ENCODE results near the gene SLC25A34.
"Not testable (repeated sequence)": the region's sequence is repeated elsewhere in the genome, so short reads cannot be mapped to it uniquely, and the experiment has no call there.

Gene SLC25A34

GRCh38 chr1:15736038-15736891 lies at the start of gene SLC25A34:
Gene SLC25A34 (plus strand): TSS chr1:15736258. CDS start chr1:15736486, 228 bp downstream.
- no peak for FAIRE-seq

- FAIRE-seq = no peak
These were observed 48.6 kb upstream of the SLC25A34 start for GRCh38 chr1:15687446-15687845.

- no peak for FAIRE-seq
These were observed 45.7 kb upstream of the SLC25A34 start for GRCh38 chr1:15690317-15690716.

GRCh38 chr1:15691434-15692032 lies 44.5 kb upstream of the SLC25A34 start:
- FAIRE-seq = no peak

- no peak for FAIRE-seq
These were observed 43.9 kb upstream of the SLC25A34 start for GRCh38 chr1:15692121-15692682.

- no peak for FAIRE-seq
These were observed 42.7 kb upstream of the SLC25A34 start for GRCh38 chr1:15693371-15693770.

- no peak for FAIRE-seq
These were observed 39.0 kb upstream of the SLC25A34 start for GRCh38 chr1:15696956-15697521.

- FAIRE-seq = no peak
These were observed 37.9 kb upstream of the SLC25A34 start for GRCh38 chr1:15698201-15698600.

- not testable (repeated sequence) for FAIRE-seq
These were observed 36.7 kb upstream of the SLC25A34 start for GRCh38 chr1:15699321-15699720.

- no peak for FAIRE-seq
These were observed 35.5 kb upstream of the SLC25A34 start for GRCh38 chr1:15700508-15700907.

- no peak for FAIRE-seq
These were observed 34.3 kb upstream of the SLC25A34 start for GRCh38 chr1:15701784-15702183.

- FAIRE-seq = no peak
These were observed 33.1 kb upstream of the SLC25A34 start for GRCh38 chr1:15702722-15703550.

- no peak for FAIRE-seq
These were observed 32.5 kb upstream of the SLC25A34 start for GRCh38 chr1:15703562-15703961.

GRCh38 chr1:15704526-15705183 lies 31.4 kb upstream of the SLC25A34 start:
- no peak for FAIRE-seq

- no peak for FAIRE-seq
These were observed 30.9 kb upstream of the SLC25A34 start for GRCh38 chr1:15705184-15705566.

GRCh38 chr1:15706751-15707150 lies 29.3 kb upstream of the SLC25A34 start:
- FAIRE-seq = no peak

GRCh38 chr1:15707239-15707925 lies 28.7 kb upstream of the SLC25A34 start:
- FAIRE-seq = no peak

- FAIRE-seq = no peak
These were observed 27.4 kb upstream of the SLC25A34 start for GRCh38 chr1:15708486-15709137.

- FAIRE-seq = no peak
These were observed 26.8 kb upstream of the SLC25A34 start for GRCh38 chr1:15709226-15709625.

GRCh38 chr1:15712168-15712567 lies 23.9 kb upstream of the SLC25A34 start:
- FAIRE-seq = no peak

All from colon (tissue), 2 donors.